Left renal pelvis (tissue), 4 donors: Measurements from ENCODE around the gene STAC. TPM values are rescaled to one million over a fixed set of nuclear protein-coding genes. Genes with fewer than 3 reads are reported as not detected.

ENCODE experiments used
- DNase-seq, 4 donors: peaks; one replicate each; pipeline ENCODE4 v3.0.0-alpha.2; 2013; ENCODE audit warnings: low read depth in 4 of 4, low spot score in 3 of 4
- polyA plus RNA-seq, 4 donors: library from polyadenylated mRNA; unstranded; fragments of 120-200 nt; gene quantifications; one replicate each; pipeline ENCODE4 v1.2.1, GENCODE V29; 2013; ENCODE audit not compliant: insufficient read length in 4 of 4

Gene STAC
- polyA plus RNA-seq, 4 donors: 4.0 to 14.3 (median 6.8) TPM

- no peak for DNase-seq
Observed at GRCh38 chr3:36511791-36512486, 131.6 kb downstream of the STAC start.

DNA sequence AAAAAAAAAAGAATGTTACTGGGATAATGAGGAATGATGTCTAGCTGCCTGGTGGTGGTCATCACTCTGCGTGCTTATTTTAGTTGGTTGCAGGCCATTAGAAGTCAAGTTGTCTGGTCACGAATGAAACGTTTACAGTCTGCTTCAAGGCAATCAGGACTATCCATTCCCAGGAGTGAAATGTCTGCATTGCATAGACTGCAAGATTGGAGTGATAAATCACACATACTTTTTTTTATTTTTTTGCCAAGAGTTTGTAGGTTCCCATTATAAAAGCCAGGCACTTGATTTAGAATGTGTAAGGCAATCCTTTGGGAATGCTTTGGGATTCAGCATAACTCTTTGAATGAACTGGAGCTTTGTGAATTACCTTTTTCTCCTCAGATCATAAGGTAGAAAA is 132.3 kb downstream of the STAC start:
- DNase-seq: peak in 1 of 4 donors; percentile 36

DNA sequence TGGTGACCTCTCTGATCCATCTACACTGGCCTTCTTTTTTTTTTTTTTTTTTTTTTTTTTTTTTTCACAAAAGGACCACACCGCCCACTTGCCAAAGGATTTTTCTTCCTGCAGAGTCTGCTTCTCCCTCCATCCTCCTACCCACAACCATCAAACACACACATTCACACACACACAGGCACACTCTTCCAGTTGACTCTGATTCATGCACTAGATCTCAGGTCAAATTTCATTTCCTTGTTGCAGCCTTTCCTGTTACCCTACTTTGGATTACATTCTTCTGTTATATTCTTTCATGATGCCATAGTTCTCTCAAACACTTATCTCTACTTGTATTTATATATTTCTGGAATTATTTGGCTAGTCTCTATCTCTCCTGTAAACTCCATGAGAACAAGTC is 133.9 kb downstream of the STAC start:
- DNase-seq: no peak

DNA sequence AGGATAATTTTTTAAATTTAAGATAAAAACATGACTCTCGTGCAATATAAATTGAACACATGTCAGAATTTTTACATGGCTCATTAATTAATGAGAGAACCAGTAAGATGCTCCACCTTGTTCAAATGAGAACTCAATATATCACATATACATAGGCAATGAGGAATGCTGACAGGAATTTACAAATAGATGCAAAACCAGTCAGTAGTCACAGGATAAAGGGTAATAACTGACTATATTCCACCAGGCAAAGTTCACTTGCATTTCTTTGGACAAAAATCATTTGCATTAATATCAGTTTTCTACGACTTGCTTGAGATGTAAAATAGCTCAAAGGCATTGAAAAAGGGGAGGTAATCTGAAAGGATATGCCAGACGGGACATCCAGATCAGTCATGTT is 139.4 kb downstream of the STAC start:
- DNase-seq: no peak

DNA sequence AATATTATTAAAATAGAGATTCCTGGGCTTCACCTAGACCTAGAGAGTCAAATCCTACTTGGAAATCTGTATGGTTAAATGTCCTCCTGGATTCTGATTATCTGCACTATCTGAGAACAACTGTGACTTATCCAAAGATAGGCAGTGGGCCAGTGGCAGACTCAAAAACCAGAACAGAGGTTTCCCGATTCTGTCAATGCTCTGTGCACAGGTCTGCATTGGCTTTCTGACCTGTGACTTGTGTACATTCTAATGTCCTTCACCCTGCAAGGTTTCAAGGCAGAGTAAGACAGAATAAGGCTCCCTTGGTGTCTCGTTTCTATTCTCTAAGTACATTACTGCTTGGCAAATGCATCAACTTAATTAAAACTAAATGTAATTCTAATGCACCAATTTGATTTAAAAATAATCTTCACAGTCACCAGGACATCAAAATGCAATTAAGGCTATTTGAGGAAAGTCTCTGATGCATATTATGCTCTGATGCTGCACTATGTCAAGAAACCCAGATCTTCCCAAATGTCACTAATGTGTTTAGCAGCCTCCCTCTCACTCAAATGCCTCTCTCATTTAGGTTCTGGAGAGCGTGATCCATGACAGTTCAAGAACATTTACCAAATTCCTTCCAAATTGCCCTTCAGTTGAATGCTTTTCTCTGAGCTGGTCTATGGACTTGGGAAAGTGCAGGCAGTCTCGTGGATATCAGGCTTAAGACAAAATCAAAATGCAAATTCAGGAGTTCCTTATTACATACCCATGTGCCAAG is 140.1 kb downstream of the STAC start:
- DNase-seq: no peak

GRCh38 chr3:36521007-36521379 is 140.7 kb downstream of the STAC start:
- DNase-seq: no peak

GRCh38 chr3:36524560-36524959 is 144.3 kb downstream of the STAC start:
- DNase-seq: no peak

GRCh38 chr3:36525115-36525801 is 145.0 kb downstream of the STAC start:
- DNase-seq: no peak

- DNase-seq: no peak
Observed at GRCh38 chr3:36538136-36538749, 157.9 kb downstream of the STAC start.

DNA sequence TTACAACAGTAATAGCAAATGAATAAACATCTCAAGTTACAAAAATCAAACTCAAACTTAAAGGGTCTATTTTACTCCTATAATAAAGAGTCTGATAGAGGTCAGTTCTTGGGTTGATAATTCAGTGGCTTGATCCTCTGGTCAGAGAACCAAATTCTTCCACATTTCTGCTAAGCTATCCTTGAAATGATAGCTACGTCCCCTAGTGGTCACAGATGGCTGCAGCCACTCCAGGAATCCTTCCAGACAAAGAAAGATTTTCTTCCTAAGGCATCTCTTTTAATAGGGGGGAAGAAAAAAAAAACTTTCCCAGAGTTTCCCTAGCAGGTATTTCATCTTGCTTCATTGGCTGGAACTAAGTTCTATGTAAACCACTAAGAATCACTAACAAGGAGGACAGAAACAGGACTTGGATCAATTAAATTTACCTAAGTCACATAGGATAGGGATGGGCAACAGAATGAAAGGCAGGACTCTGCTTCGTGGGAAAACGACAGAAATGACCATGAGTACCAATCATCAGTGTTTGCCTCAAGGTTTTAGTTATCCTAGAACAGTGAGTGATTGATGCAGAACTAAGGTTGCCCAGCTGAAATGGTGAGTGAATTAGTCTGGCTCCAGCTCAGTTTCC is 160.7 kb downstream of the STAC start:
- no peak for DNase-seq

- DNase-seq: no peak
Observed at GRCh38 chr3:36542186-36542585, 161.9 kb downstream of the STAC start.

DNA sequence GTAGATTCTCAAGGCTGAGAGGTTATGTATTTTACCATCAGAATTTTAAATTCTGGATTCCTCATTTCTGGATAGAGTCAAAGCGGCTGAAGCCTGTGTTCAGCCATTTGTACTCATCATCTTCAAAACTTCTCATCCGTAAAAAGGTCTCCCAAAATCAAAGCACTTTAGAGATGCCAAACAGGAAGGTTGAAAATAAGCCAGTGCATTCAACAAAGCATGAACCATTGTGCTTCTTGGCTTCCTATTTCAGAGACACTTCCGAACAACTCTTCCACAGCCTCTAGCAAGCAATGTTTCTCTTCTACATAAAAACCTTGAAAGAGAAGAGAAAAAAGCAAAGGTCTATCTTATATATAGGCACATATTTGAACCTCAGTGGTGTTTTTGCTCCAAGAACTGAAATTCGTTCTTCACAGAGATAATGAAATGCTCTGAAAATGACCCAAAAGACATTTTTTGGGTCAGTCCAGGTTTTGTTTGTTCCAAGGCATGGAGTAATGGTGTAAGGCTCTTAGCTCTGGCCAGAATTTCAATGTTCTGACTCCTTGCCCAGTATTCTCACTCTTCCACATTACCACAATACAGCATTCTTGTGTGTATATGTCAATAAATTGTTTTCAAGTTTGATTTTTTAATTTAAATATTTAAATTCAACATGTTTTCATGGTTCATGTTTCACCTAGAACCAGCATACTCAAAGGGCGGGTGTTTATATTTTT is 163.1 kb downstream of the STAC start:
- DNase-seq: no peak

DNA sequence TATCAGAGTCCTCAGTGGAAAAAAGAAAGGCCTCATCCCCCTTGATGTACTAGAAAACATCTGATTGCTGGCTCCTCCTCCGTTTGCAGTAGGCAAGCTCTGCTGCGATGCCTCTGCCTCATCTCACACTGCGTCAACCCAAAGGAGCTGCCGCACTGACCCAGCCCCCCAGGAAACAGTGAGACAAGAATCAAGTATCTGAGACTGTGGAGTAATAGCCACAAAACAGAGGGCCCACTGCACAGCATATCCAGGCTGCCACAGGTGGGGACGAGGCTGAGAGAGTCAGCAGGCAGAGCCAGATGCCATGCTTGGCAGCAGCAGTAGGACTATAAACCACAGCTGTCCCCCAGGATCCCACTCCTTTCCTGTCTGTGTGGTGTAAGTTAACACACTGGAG is 165.9 kb downstream of the STAC start:
- DNase-seq: no peak

- DNase-seq: no peak
Observed at GRCh38 chr3:36548712-36549111, 168.4 kb downstream of the STAC start.

DNA sequence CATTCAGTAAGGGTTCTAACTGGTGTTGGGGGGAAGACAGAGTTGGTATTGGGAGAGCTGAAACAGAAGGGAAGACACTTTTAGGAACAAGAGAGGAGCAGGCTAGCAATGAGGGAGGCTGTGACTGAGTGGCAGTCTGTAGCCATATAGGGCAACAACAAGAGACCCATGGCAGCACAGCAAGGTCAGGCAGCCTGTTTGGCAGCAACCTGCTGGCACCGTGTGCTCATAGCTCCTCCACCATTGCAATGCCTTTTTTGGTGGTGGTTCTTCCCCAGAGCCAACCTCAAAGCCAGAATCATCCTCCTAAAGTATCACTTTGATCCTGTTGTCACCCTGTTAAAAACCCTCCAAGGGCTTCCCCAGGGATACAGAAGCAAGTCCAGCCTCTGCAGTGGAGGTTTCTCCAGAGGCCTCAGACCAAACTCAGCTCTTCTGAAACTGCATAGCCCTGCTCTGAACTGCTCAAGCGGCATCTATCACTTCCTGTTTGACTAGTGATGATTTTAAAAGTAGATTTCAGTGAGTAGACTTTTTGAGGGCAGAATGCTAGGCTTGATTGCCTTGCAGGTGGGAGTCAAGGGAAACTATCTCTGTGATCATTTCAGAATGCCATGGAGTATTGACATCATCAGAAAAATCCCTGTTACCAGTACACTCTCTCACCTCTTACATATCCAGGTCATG is 176.9 kb downstream of the STAC start:
- DNase-seq: no peak

DNA sequence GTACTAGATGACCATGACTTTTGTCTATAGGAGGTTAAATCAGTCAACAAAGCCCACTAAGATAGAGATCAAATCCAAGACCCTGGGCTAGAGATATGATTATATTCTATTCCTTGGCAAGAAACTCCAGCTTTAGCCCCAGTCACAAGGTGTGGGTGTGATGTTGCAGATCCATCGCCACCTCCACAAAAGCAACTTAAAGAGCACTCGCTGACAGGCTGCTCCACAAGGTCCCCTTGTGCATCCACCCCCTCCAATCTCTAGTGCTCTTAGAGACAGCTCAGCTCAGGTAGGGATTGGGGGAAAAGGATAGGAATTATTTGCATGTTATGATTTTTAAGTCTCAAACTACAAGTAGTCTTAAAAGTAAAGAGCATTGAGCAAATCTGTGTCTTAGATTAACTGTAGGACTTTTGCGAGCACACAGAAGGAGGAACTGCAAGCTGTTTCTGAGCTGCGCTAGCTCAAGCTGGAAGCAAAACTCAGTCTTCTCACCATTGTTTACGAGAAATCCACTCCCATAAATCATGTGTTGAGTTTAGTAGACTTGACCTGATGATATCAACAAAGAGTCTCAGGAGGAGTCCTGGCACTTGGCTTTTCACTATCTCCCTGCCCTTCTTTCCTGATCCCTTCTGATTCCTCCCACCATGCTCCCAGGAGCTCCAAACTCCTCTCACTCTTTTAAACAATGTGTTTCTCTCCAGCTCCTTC is 177.6 kb downstream of the STAC start:
- no peak for DNase-seq

DNA sequence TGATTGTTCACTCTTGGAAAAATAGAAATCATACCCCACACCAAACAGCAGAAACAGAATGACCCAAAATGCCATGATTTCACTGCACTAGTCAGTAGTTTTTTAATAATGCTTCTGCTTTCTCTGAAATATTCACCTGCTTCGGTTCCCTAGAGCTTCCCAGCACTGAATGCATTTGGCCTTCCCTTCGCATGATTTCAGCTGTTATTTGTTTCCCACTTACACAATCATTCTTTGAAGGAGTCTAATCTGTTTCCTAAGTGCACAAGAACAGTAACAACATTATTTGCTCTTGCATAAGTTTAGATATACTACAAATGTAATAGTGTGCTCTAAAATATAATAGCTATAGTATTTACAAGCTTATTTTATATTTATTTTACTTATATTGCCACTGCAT is 178.7 kb downstream of the STAC start:
- DNase-seq: no peak

DNA sequence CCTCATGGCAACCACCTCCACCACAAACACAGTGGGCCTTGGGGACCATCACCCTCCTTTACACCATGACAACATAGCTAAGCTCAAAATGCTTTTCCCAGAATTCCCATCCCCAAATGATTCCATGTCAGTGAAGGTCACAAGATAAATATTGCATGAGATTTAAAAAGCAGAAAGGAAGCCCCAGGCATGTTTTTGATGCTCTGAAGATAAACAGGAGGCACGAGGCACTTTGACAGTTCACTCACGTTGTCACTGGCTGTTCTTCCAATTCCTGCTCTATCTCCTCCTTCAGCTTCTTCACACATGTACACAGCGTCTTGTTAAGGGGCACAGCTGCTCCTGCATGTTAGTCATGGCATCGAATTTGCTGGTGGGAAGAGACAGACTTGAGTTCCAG is 180.4 kb downstream of the STAC start:
- no peak for DNase-seq

DNA sequence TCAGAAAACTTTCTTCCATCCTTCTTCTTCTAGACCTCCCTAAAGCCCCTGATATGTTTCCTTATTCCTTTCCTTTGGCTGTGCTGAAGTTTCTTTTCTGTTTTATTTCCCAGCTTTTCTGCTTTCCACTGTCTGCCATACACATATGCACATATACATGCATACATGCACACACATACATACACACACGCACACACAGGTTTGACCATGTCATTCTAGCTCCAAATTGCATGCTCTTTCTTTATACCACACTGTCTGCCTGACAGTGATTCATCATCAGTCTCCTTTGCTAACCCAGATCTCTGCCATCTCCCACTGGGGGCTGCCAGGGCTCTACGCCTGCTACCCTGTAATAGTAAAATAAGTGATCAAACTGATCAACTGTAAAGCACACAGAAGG is 181.3 kb downstream of the STAC start:
- DNase-seq: no peak
